ENCODE results near the gene BGLAP.

The BGLAP gene

GRCh38 chr1:156200044-156200443 is 41.9 kb upstream of the BGLAP start:
- TF ChIP-seq, protein P1, sequence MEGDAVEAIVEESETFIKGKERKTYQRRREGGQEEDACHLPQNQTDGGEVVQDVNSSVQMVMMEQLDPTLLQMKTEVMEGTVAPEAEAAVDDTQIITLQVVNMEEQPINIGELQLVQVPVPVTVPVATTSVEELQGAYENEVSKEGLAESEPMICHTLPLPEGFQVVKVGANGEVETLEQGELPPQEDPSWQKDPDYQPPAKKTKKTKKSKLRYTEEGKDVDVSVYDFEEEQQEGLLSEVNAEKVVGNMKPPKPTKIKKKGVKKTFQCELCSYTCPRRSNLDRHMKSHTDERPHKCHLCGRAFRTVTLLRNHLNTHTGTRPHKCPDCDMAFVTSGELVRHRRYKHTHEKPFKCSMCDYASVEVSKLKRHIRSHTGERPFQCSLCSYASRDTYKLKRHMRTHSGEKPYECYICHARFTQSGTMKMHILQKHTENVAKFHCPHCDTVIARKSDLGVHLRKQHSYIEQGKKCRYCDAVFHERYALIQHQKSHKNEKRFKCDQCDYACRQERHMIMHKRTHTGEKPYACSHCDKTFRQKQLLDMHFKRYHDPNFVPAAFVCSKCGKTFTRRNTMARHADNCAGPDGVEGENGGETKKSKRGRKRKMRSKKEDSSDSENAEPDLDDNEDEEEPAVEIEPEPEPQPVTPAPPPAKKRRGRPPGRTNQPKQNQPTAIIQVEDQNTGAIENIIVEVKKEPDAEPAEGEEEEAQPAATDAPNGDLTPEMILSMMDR (IDR thresholded peaks at IDR 0.05; ENCODE audit: low read depth, low read length, missing control alignments) = no peak
- DNase-seq (ENCODE audit: low read depth) = no peak
- H3K4me3 ChIP-seq (ENCODE audit: low read depth, low read length) = no peak overlapping the region

DNA sequence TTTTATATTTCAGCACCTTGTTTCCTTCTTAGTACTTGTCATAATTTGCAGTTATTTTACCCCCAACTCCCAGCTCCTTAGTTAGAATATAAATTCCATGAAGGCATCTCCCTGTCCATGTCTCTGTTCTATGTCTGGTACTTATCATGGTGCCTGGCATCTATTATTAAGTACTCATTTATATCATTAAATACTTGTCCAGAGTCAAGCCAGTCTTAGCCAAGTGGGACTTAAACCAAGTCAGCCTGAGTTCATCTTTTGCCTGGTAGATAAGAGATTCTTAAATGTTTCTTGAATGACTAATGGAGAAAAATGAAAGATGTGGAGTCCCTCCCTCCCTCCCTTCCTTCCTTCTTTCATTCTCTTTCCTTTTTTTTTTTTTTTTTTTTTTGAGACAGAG is 38.7 kb upstream of the BGLAP start:
- no peak overlapping the region for H3K4me3 ChIP-seq (ENCODE audit: low read depth, low read length)
- DNase-seq (ENCODE audit: low read depth) = no peak
- TF ChIP-seq, protein P1 (IDR thresholded peaks at IDR 0.05; ENCODE audit: low read depth, low read length, missing control alignments) = no peak

GRCh38 chr1:156204686-156205085 is 37.3 kb upstream of the BGLAP start:
- no peak for DNase-seq (ENCODE audit: low read depth)
- TF ChIP-seq, protein P1 (IDR thresholded peaks at IDR 0.05; ENCODE audit: low read depth, low read length, missing control alignments) = no peak
- no peak overlapping the region for H3K4me3 ChIP-seq (ENCODE audit: low read depth, low read length)

GRCh38 chr1:156211243-156211642 is 30.7 kb upstream of the BGLAP start:
- no peak for DNase-seq (ENCODE audit: low read depth)
- TF ChIP-seq, protein P1 (IDR thresholded peaks at IDR 0.05; ENCODE audit: low read depth, low read length, missing control alignments) = no peak

DNA sequence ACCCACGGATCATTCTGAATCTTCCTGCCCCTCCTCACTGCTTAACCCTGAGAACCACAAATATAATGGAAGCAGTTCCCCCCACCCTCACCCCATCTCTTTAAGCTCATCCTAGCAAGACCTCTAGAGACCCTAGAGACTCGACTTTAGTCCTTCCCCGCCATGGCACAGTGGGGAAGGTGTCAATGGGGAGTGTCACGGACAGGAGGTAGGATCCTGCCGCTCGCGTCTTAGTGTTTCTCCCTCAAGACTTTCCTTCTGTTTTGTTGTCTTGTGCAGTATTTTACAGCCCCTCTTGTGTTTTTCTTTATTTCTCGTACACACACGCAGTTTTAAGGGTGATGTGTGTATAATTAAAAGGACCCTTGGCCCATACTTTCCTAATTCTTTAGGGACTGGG is 29.9 kb upstream of the BGLAP start:
- no peak for DNase-seq (ENCODE audit: low read depth)
- peak overlapping the region; percentile 83; the same call in 1 of the 2 replicates for H3K4me3 ChIP-seq (ENCODE audit: low read depth, low read length)
- TF ChIP-seq, protein P1 (IDR thresholded peaks at IDR 0.05; ENCODE audit: low read depth, low read length, missing control alignments) = no peak

More at GRCh38 chr1:156211243-156211642, 30.7 kb upstream of the BGLAP start:
- H3K4me3 ChIP-seq (ENCODE audit: low read depth, low read length) = no peak overlapping the region

DNA sequence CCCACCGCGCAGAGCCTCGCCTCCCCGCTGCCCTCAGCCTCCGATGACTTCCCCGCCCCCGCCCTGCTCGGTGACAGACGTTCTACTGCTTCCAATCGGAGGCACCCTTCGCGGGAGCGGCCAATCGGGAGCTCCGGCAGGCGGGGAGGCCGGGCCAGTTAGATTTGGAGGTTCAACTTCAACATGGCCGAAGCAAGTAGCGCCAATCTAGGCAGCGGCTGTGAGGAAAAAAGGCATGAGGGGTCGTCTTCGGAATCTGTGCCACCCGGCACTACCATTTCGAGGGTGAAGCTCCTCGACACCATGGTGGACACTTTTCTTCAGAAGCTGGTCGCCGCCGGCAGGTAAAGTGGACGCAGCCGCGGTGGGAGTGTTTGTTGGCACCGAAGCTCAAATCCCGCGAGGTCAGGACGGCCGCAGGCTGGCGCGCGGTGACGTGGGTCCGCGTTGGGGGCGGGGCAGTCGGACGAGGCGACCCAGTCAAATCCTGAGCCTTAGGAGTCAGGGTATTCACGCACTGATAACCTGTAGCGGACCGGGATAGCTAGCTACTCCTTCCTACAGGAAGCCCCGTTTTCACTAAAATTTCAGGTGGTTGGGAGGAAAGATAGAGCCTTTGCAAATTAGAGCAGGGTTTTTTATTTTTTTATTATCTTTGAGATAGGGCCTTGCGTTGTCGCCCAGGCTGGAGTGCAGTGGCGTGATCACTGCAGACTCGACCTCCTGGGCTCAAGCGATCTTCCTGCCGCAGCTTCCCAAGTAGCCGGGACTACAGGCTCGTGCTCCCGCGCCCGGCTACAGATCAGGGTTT is 28.9 kb upstream of the BGLAP start, which contains the start of gene PMF1:
PMF1 (plus strand) TSS at position 175 of the 811 bp plus-strand sequence; CDS start at position 184, 9 bp downstream.
- DNase-seq (ENCODE audit: low read depth) = peak; percentile 85
- TF ChIP-seq, protein P1 (IDR thresholded peaks at IDR 0.05; ENCODE audit: low read depth, low read length, missing control alignments) = no peak

DNA sequence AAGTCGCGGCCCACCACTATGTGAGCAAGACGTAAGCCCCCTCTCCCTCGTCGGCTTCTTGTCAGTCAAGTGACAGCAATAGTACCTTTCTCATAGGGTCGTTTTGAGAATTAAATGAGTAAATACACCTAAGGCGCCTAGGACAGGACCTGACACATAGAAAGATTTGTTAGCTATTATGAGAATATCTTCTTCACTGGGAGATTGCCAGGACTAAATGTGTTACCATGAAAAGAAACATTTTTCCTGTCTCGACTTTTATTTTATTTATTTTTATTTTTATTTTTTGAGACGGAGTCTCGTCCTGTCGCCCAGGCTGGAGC is 28.4 kb upstream of the BGLAP start:
- H3K4me3 ChIP-seq (ENCODE audit: low read depth, low read length) = peak overlapping the region; percentile 83
- TF ChIP-seq, protein P1 (IDR thresholded peaks at IDR 0.05; ENCODE audit: low read depth, low read length, missing control alignments) = no peak
- DNase-seq (ENCODE audit: low read depth) = no peak

More for the DNA sequence above, 28.9 kb upstream of the BGLAP start, which contains the start of gene PMF1:
- H3K4me3 ChIP-seq (ENCODE audit: low read depth, low read length) = peak within 1 kb of the TSS; percentile 83

Measured in GM12864 (cell line).